OCI-LY1 (cell line): ENCODE measurements around the gene DNAH9.

Experiments
- CTCF ChIP-seq: fragments of 200-600 bp; sonication (generic), shearing (Covaris generic); IDR thresholded peaks from 2 replicates; pipeline ENCODE4 v1.5.1; 2017; ENCODE audit warnings: mild to moderate bottlenecking, antibody characterized with exemption, low read length, moderate library complexity, mixed read lengths
- EZH2 ChIP-seq: fragments of 200-600 bp; sonication (generic), shearing (Covaris generic); IDR thresholded peaks from 2 replicates; pipeline ENCODE4 v1.8.0; 2017; ENCODE audit warnings: borderline replicate concordance, mixed run types, mild to moderate bottlenecking, antibody characterized with exemption, low read length, moderate library complexity, mixed read lengths

- TF ChIP-seq EZH2 (no peak), CTCF (no peak)
These were observed 141.6 kb downstream of the DNAH9 start for GRCh38 chr17:11739848-11740247.
